ENCODE data around the gene KPNA4.
"Not testable (repeated sequence)": the region's sequence is repeated elsewhere in the genome, so short reads cannot be mapped to it uniquely, and the experiment has no call there.

KPNA4 gene

GRCh38 chr3:160569894-160570652 is 4.7 kb upstream of the KPNA4 start:
- no peak for DNase-seq (ENCODE audit: low read depth)

GRCh38 chr3:160568989-160569388 is 3.6 kb upstream of the KPNA4 start:
- DNase-seq (ENCODE audit: low read depth), result no peak

- DNase-seq (ENCODE audit: low read depth), result no peak
Measured at GRCh38 chr3:160567774-160568173, 2.4 kb upstream of the KPNA4 start.

GRCh38 chr3:160566499-160566898 is 1.1 kb upstream of the KPNA4 start:
- DNase-seq (ENCODE audit: low read depth), result no peak

- DNase-seq (ENCODE audit: low read depth), result peak; percentile 54
Measured at GRCh38 chr3:160564949-160565441, 376 bp downstream of the KPNA4 start.

- DNase-seq (ENCODE audit: low read depth), result no peak
Measured at GRCh38 chr3:160564258-160564911, 986 bp downstream of the KPNA4 start.

GRCh38 chr3:160562952-160563351 is 2.4 kb downstream of the KPNA4 start:
- no peak for DNase-seq (ENCODE audit: low read depth)

GRCh38 chr3:160557571-160557970 is 7.8 kb downstream of the KPNA4 start:
- no peak for DNase-seq (ENCODE audit: low read depth)

- DNase-seq (ENCODE audit: low read depth), result no peak
Measured at GRCh38 chr3:160556141-160556540, 9.2 kb downstream of the KPNA4 start.

GRCh38 chr3:160554980-160555379 is 10.4 kb downstream of the KPNA4 start:
- no peak for DNase-seq (ENCODE audit: low read depth)

GRCh38 chr3:160553827-160554226 is 11.5 kb downstream of the KPNA4 start:
- no peak for DNase-seq (ENCODE audit: low read depth)

- DNase-seq (ENCODE audit: low read depth), result no peak
Measured at GRCh38 chr3:160546727-160547126, 18.6 kb downstream of the KPNA4 start.

GRCh38 chr3:160545504-160545871 is 19.9 kb downstream of the KPNA4 start:
- DNase-seq (ENCODE audit: low read depth), result no peak

GRCh38 chr3:160544844-160545503 is 20.4 kb downstream of the KPNA4 start:
- DNase-seq (ENCODE audit: low read depth), result no peak

GRCh38 chr3:160540551-160540950 is 24.8 kb downstream of the KPNA4 start:
- no peak for DNase-seq (ENCODE audit: low read depth)

GRCh38 chr3:160538895-160539294 is 26.5 kb downstream of the KPNA4 start:
- DNase-seq (ENCODE audit: low read depth), result no peak

GRCh38 chr3:160537729-160538128 is 27.6 kb downstream of the KPNA4 start:
- no peak for DNase-seq (ENCODE audit: low read depth)

GRCh38 chr3:160532371-160532770 is 33.0 kb downstream of the KPNA4 start:
- no peak for DNase-seq (ENCODE audit: low read depth)

GRCh38 chr3:160531311-160531710 is 34.1 kb downstream of the KPNA4 start:
- no peak for DNase-seq (ENCODE audit: low read depth)

GRCh38 chr3:160516391-160516790 is 49.0 kb downstream of the KPNA4 start:
- not testable (repeated sequence) for DNase-seq (ENCODE audit: low read depth)

- DNase-seq (ENCODE audit: low read depth), result no peak
Measured at GRCh38 chr3:160501325-160501724, 64.0 kb downstream of the KPNA4 start.

GRCh38 chr3:160498202-160498601 is 67.2 kb downstream of the KPNA4 start:
- no peak for DNase-seq (ENCODE audit: low read depth)

- DNase-seq (ENCODE audit: low read depth), result no peak
Measured at GRCh38 chr3:160490166-160490565, 75.2 kb downstream of the KPNA4 start.

Measured in activated T-cell treated with anti-CD3 and anti-CD28 coated beads for 48 hours (primary cell).